Neural progenitor cell (in vitro differentiated cells): Measurements from ENCODE around the gene ABHD3.

Experiments
- EZH2phosphoT487 ChIP-seq: fragments of 200-600 bp; sonication (generic); IDR thresholded peaks from 2 replicates; pipeline ENCODE4 v1.6.1; 2017; ENCODE audit warnings: antibody characterized with exemption
- TF ChIP-seq, protein P1 (sequence below): fragments of 200-600 bp; sonication (generic); IDR thresholded peaks from 2 replicates; pipeline ENCODE4 v1.5.1; 2017; ENCODE audit warnings: antibody characterized with exemption, mild to moderate bottlenecking

DNA sequence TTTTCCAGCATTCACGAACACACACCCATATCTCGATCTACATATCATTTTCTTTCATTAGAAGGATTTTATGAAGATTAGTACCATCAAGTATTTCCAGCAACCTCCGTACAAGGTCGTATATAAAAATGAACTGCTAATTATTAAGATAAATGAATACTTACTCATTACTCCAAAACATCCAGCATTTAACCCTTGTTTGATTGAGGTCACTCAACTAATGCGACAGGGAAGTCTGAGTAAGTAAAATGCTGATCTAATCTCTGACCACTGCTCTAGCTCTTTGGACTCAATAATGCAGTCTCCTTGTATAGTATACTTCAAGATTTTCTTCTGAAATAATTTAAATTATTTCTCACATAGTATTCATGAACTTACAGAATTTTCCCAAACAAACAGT lies 2.0 kb downstream of the ABHD3 start:
- TF ChIP-seq, protein P1, sequence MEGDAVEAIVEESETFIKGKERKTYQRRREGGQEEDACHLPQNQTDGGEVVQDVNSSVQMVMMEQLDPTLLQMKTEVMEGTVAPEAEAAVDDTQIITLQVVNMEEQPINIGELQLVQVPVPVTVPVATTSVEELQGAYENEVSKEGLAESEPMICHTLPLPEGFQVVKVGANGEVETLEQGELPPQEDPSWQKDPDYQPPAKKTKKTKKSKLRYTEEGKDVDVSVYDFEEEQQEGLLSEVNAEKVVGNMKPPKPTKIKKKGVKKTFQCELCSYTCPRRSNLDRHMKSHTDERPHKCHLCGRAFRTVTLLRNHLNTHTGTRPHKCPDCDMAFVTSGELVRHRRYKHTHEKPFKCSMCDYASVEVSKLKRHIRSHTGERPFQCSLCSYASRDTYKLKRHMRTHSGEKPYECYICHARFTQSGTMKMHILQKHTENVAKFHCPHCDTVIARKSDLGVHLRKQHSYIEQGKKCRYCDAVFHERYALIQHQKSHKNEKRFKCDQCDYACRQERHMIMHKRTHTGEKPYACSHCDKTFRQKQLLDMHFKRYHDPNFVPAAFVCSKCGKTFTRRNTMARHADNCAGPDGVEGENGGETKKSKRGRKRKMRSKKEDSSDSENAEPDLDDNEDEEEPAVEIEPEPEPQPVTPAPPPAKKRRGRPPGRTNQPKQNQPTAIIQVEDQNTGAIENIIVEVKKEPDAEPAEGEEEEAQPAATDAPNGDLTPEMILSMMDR = no peak
- TF ChIP-seq EZH2phosphoT487 = no peak
